Stimulated activated CD4-positive, alpha-beta T cell treated with anti-CD3 and anti-CD28 coated beads, Interleukin-1b, Interleukin-23, amount 100 ng/mL, for 24 hours (primary cell): ENCODE results near the gene DYDC1.
"Not testable (repeated sequence)": the region's sequence is repeated elsewhere in the genome, so short reads cannot be mapped to it uniquely, and the experiment has no call there.

ENCODE experiments used
- DNase-seq, 4 experiments: peaks; one replicate each; pipeline ENCODE4 v3.0.0-alpha.2; 2020; ENCODE audit warnings: low read depth in 4 of 4, low spot score in 1 of 4

The DYDC1 gene

GRCh38 chr10:80356563-80356988, at the start of gene DYDC1, which contains the start of gene DYDC2:
Gene DYDC1, minus strand, starts transcription at chr10:80356755. Its CDS starts 4,154 bp downstream, at chr10:80352601.
Gene DYDC2, plus strand, starts transcription at chr10:80356781. Its CDS starts 5,663 bp downstream, at chr10:80362444.
- DNase-seq = peak; percentile 4 to 38 (median 20)

- DNase-seq = no peak
Observed at GRCh38 chr10:80406204-80406603, 49.6 kb upstream of the DYDC1 start.

- no peak for DNase-seq
Observed at GRCh38 chr10:80405626-80406025, 49.1 kb upstream of the DYDC1 start.

GRCh38 chr10:80405035-80405434, 48.5 kb upstream of the DYDC1 start:
- no peak for DNase-seq

GRCh38 chr10:80400136-80400804, 43.7 kb upstream of the DYDC1 start:
- no peak for DNase-seq

GRCh38 chr10:80397014-80397413, 40.5 kb upstream of the DYDC1 start:
- no peak for DNase-seq

GRCh38 chr10:80394358-80394916, 37.9 kb upstream of the DYDC1 start:
- DNase-seq = no peak

- no peak for DNase-seq
Observed at GRCh38 chr10:80392250-80392649, 35.7 kb upstream of the DYDC1 start.

- no peak for DNase-seq
Observed at GRCh38 chr10:80390740-80391139, 34.2 kb upstream of the DYDC1 start.

- peak in 1 of 4 experiments; percentile 7 for DNase-seq
Observed at GRCh38 chr10:80382989-80383388, 26.4 kb upstream of the DYDC1 start.

- no peak for DNase-seq
Observed at GRCh38 chr10:80380185-80380584, 23.6 kb upstream of the DYDC1 start.

- no peak for DNase-seq
Observed at GRCh38 chr10:80379701-80380100, 23.1 kb upstream of the DYDC1 start.

- DNase-seq = no peak
Observed at GRCh38 chr10:80373502-80373901, 16.9 kb upstream of the DYDC1 start.

GRCh38 chr10:80372675-80373074, 16.1 kb upstream of the DYDC1 start:
- no peak for DNase-seq

- DNase-seq = no peak
Observed at GRCh38 chr10:80371467-80371866, 14.9 kb upstream of the DYDC1 start.

GRCh38 chr10:80365510-80365909, 9.0 kb upstream of the DYDC1 start:
- DNase-seq = no peak

GRCh38 chr10:80359644-80360043, 3.1 kb upstream of the DYDC1 start:
- DNase-seq = no peak

- not testable (repeated sequence) for DNase-seq
Observed at GRCh38 chr10:80358925-80359324, 2.4 kb upstream of the DYDC1 start.

- no peak for DNase-seq
Observed at GRCh38 chr10:80357851-80358125, 1.2 kb upstream of the DYDC1 start.

GRCh38 chr10:80356989-80357850, 665 bp upstream of the DYDC1 start:
- DNase-seq = no peak

GRCh38 chr10:80351220-80351619, 5.3 kb downstream of the DYDC1 start:
- no peak for DNase-seq

- DNase-seq = no peak
Observed at GRCh38 chr10:80350251-80350650, 6.3 kb downstream of the DYDC1 start.
